ENCODE data around the gene RANBP9. TPM values are rescaled to one million over a fixed set of nuclear protein-coding genes. Genes with fewer than 3 reads are reported as not detected.

The RANBP9 gene
- total and polyA plus RNA-seq, 2 donors (not counting 3 experiments of a cell fraction or from before 2014, with no cell fraction given) = 15.1 to 40.2 TPM

DNA sequence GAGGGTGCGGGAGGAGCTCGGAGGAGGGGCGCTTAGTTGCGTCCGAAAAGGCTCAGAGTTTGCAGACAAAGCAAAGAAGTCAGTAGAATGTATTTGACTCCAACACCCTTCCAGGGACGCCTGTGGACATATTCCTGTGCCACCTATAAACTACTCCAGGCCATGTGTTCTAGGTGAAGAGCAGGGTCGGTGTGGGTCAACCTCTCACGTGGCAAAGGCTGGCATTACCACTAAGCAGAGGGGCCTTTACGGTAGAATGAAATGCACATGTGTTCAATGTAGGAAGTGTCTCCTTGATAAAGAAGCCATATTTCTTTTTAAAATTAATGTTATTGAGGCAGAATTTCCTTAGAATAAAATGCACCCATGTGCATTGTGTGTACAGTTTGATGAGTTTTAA lies 121.8 kb downstream of the RANBP9 start:
- no peak overlapping the region for H2AFZ ChIP-seq (ENCODE audit: low read depth, low read length)
- no peaks in the 10 kb centered on the region for H3K79me2 ChIP-seq (ENCODE audit: control insufficient read depth, insufficient read depth, low read length)
- H3K27ac ChIP-seq (ENCODE audit: insufficient read depth, low read depth, low read length) = no peak overlapping the region
- no peaks in the 10 kb centered on the region for H3K27me3 ChIP-seq (ENCODE audit: control insufficient read depth in 2 of 2, insufficient read depth in 2 of 2, low read length in 2 of 2)
- no peak overlapping the region for H3K4me2 ChIP-seq (ENCODE audit: insufficient read depth, low read length)
- no peaks in the 10 kb centered on the region for H3K9me1 ChIP-seq (replicated peaks; ENCODE audit: control insufficient read depth, extremely low read depth, insufficient read depth, low read length)
- dilution Hi-C loops (cut with MboI; ENCODE audit: extremely low pct_ligation_motif_present, low sequenced_read_pairs) = no loop called here
- peaks cover 0 to 11% of the 10 kb centered on the region in 2 experiments for H3K36me3 ChIP-seq (ENCODE audit: control insufficient read depth in 2 of 2, extremely low read depth in 1 of 2, insufficient read depth in 2 of 2, low read length in 2 of 2)
- H3K4me3 ChIP-seq (replicated peaks in 1 of 3; ENCODE audit: insufficient read depth in 1 of 3, low read depth in 1 of 3, low read length in 3 of 3) = no peak overlapping the region
- no peak overlapping the region for H3K9ac ChIP-seq (replicated peaks; ENCODE audit: extremely low read depth, insufficient read depth, low read length)
- H3K9me3 ChIP-seq (replicated peaks; ENCODE audit: control insufficient read depth, insufficient read depth, low read length) = no peaks in the 10 kb centered on the region
- FAIRE-seq (no peak), DNase-seq (ENCODE audit: low read depth, low spot score) (no peak)
- intact Hi-C loops (cut with micrococcal nuclease) = no loop called here
- H4K20me1 ChIP-seq (replicated peaks; ENCODE audit: control insufficient read depth, extremely low read depth, insufficient read depth, low read length) = no peaks in the 10 kb centered on the region
- H3K4me1 ChIP-seq (ENCODE audit: control insufficient read depth, extremely low read depth, insufficient read depth, low read length) = no peaks in the 10 kb centered on the region
- POLR2A ChIA-PET = no interaction called here
- no TSS peak for BruUV-seq (replicated peaks)
- CTCF ChIA-PET = no interaction called here
- TF ChIP-seq POLR2A (IDR thresholded peaks at IDR 0.05; ENCODE audit: low read depth, low read length) = no peak
- TF ChIP-seq MAX (IDR thresholded peaks at IDR 0.05; ENCODE audit: insufficient read depth, insufficient read length) = no peak
- no peak for TF ChIP-seq FOS (IDR thresholded peaks at IDR 0.05; ENCODE audit: borderline replicate concordance, insufficient read depth, low read length)
- TF ChIP-seq MYC (IDR thresholded peaks at IDR 0.05; ENCODE audit: low read depth, low read length) = no peak
- no peak for TF ChIP-seq GATA2 (IDR thresholded peaks at IDR 0.05; ENCODE audit: insufficient read depth, insufficient read length, low read depth, low read length)
- TF ChIP-seq POLR2AphosphoS5 (IDR thresholded peaks at IDR 0.05; ENCODE audit: insufficient read depth, low read depth, low read length) = no peak
- no peak for TF ChIP-seq EZH2 (IDR thresholded peaks at IDR 0.05; ENCODE audit: borderline replicate concordance, low read depth, low read length, severe bottlenecking)
- no peak for TF ChIP-seq CTCF (IDR thresholded peaks at IDR 0.05; ENCODE audit: extremely low read depth in 1 of 2, insufficient read depth in 1 of 2, low read depth in 1 of 2, low read length in 2 of 2)
- TF ChIP-seq JUN (IDR thresholded peaks at IDR 0.05; ENCODE audit: borderline replicate concordance, insufficient read depth, insufficient read length, low read depth) = no peak

Data from endothelial cell of umbilical vein (primary cell).